H9 (cell line): ENCODE results near the gene MMD. TPM values are rescaled to one million over a fixed set of nuclear protein-coding genes. Genes with fewer than 3 reads are reported as not detected.

Source experiments
- DNase-seq: peaks from one replicate; pipeline ENCODE4 v3.0.0-alpha.2; 2017
- H2AFZ ChIP-seq: one replicate; pipeline ENCODE4 v1.6.1; 2013; ENCODE audit warnings: mild to moderate bottlenecking, low read length, control low read depth, moderate library complexity
- H2AK5ac ChIP-seq: 2 replicates; pipeline ENCODE4 v1.6.1; 2013; ENCODE audit warnings: low read length, control low read depth, mixed read lengths; ENCODE audit not compliant: insufficient read length
- H2BK120ac ChIP-seq: one replicate; pipeline ENCODE4 v1.6.1; 2013; ENCODE audit warnings: low read depth, mild to moderate bottlenecking, low read length, control low read depth, inconsistent platforms; ENCODE audit not compliant: poor library complexity, severe bottlenecking
- H2BK12ac ChIP-seq: 2 replicates; pipeline ENCODE4 v1.6.1; 2013; ENCODE audit warnings: low read length, control low read depth, mixed read lengths, low read depth; ENCODE audit not compliant: insufficient read length
- H2BK15ac ChIP-seq: 2 replicates; pipeline ENCODE4 v1.6.1; 2013; ENCODE audit warnings: low read depth, low read length, control low read depth
- H2BK20ac ChIP-seq: one replicate; pipeline ENCODE4 v1.6.1; 2013; ENCODE audit warnings: low read depth, mild to moderate bottlenecking, low read length, control low read depth, inconsistent platforms; ENCODE audit not compliant: poor library complexity, severe bottlenecking
- H2BK5ac ChIP-seq: 2 replicates; pipeline ENCODE4 v1.6.1; 2013; ENCODE audit warnings: low read length, control low read depth, mixed read lengths; ENCODE audit not compliant: insufficient read length
- H3K14ac ChIP-seq: 2 replicates; pipeline ENCODE4 v1.6.1; 2013; ENCODE audit warnings: low read length, control low read depth; ENCODE audit not compliant: insufficient read depth
- H3K18ac ChIP-seq: 2 replicates; pipeline ENCODE4 v1.6.1; 2013; ENCODE audit warnings: low read depth, mild to moderate bottlenecking, mixed read lengths, low read length, control low read depth; ENCODE audit not compliant: insufficient read length
- H3K23ac ChIP-seq: 2 replicates; pipeline ENCODE4 v1.6.1; 2013; ENCODE audit warnings: low read length, control low read depth, mixed read lengths, low read depth; ENCODE audit not compliant: insufficient read length
- H3K23me2 ChIP-seq: 2 replicates; pipeline ENCODE4 v1.6.1; 2013; ENCODE audit warnings: low read depth, mild to moderate bottlenecking, mixed read lengths, low read length, control low read depth; ENCODE audit not compliant: insufficient read length, poor library complexity, severe bottlenecking
- H3K27ac ChIP-seq: 2 replicates; pipeline ENCODE4 v1.5.1; 2013; ENCODE audit warnings: low read length, control low read depth, mixed read lengths, low read depth; ENCODE audit not compliant: insufficient read length
- H3K27me3 ChIP-seq: 2 replicates; pipeline ENCODE4 v1.6.1; 2013; ENCODE audit warnings: low read length, control low read depth, inconsistent platforms; ENCODE audit not compliant: insufficient read depth
- H3K4ac ChIP-seq: 2 replicates; pipeline ENCODE4 v1.6.1; 2013; ENCODE audit warnings: low read depth, mild to moderate bottlenecking, control low read depth, inconsistent platforms, low read length, moderate library complexity
- H3K4me1 ChIP-seq: 2 replicates; pipeline ENCODE4 v1.6.1; 2013; ENCODE audit warnings: low read length, control low read depth, inconsistent platforms; ENCODE audit not compliant: insufficient read depth
- H3K4me2 ChIP-seq: 2 replicates; pipeline ENCODE4 v1.6.1; 2013; ENCODE audit warnings: low read length, control low read depth, mixed read lengths; ENCODE audit not compliant: insufficient read length, insufficient read depth
- H3K56ac ChIP-seq: 2 replicates; pipeline ENCODE4 v1.6.1; 2013; ENCODE audit warnings: low read depth, mild to moderate bottlenecking, mixed read lengths, low read length, control low read depth; ENCODE audit not compliant: insufficient read length
- H3K79me1 ChIP-seq: 2 replicates; pipeline ENCODE4 v1.6.1; 2013; ENCODE audit warnings: low read depth, mild to moderate bottlenecking, moderate library complexity, low read length, control low read depth, inconsistent platforms; ENCODE audit not compliant: insufficient read depth, poor library complexity, severe bottlenecking
- H3K79me2 ChIP-seq: 2 replicates; pipeline ENCODE4 v1.6.1; 2013; ENCODE audit warnings: low read length, control low read depth, inconsistent platforms; ENCODE audit not compliant: insufficient read depth
- H3K9ac ChIP-seq: 2 replicates; pipeline ENCODE4 v1.6.1; 2013; ENCODE audit warnings: low read length, control low read depth, mixed read lengths; ENCODE audit not compliant: insufficient read length; ENCODE audit errors: extremely low read depth
- H3K9me3 ChIP-seq: one replicate; pipeline ENCODE4 v1.6.1; 2013; ENCODE audit warnings: low read depth, low read length, inconsistent platforms; ENCODE audit not compliant: control insufficient read depth
- H3T11ph ChIP-seq: one replicate; pipeline ENCODE4 v1.6.1; 2013; ENCODE audit warnings: mild to moderate bottlenecking, low read length, control low read depth, inconsistent platforms
- H4K20me1 ChIP-seq: one replicate; pipeline ENCODE4 v1.6.1; 2013; ENCODE audit not compliant: control insufficient read depth, insufficient read length, insufficient read depth
- H4K5ac ChIP-seq: 2 replicates; pipeline ENCODE4 v1.6.1; 2013; ENCODE audit warnings: low read depth, mild to moderate bottlenecking, mixed read lengths, low read length, control low read depth; ENCODE audit not compliant: insufficient read length
- H4K8ac ChIP-seq: replicated peaks from 2 replicates; pipeline ENCODE4 v1.6.1; 2013; ENCODE audit warnings: low read length, control low read depth, mixed read lengths, low read depth; ENCODE audit not compliant: insufficient read length
- H4K91ac ChIP-seq: 2 replicates; pipeline ENCODE4 v1.6.1; 2013; ENCODE audit warnings: low read depth, mild to moderate bottlenecking, moderate library complexity, mixed read lengths, low read length, control low read depth; ENCODE audit not compliant: insufficient read length
- H3K27ac Mint-ChIP-seq, 3 experiments: 2 replicates in 2 of 3; 3 replicates in 1 of 3; pipeline ENCODE4 v1.8.0; 2020 to 2021; ENCODE audit warnings: mixed read lengths in 3 of 3, mild to moderate bottlenecking in 1 of 3, moderate library complexity in 1 of 3
- H3K27me3 Mint-ChIP-seq: 2 replicates; pipeline ENCODE4 v1.8.0; 2021; ENCODE audit warnings: low read depth, mild to moderate bottlenecking, moderate library complexity, mixed read lengths
- H3K36me3 Mint-ChIP-seq, 3 experiments: 2 replicates in 2 of 3; 3 replicates in 1 of 3; pipeline ENCODE4 v1.8.0; 2020 to 2021; ENCODE audit warnings: low read depth in 3 of 3, mixed read lengths in 3 of 3; ENCODE audit not compliant: insufficient read depth in 1 of 3
- H3K4me1 Mint-ChIP-seq, 2 experiments: 2 replicates each; pipeline ENCODE4 v1.8.0; 2020; ENCODE audit warnings: mixed read lengths in 2 of 2
- H3K4me3 Mint-ChIP-seq, 2 experiments: 2 replicates in 1 of 2; 3 replicates in 1 of 2; pipeline ENCODE4 v1.8.0; 2020 to 2021; ENCODE audit warnings: mild to moderate bottlenecking in 2 of 2, mixed read lengths in 2 of 2, moderate library complexity in 1 of 2
- H3K9me3 Mint-ChIP-seq, 2 experiments: 2 replicates in 1 of 2; 3 replicates in 1 of 2; pipeline ENCODE4 v1.8.0; 2020; ENCODE audit warnings: mild to moderate bottlenecking in 2 of 2, mixed read lengths in 2 of 2, moderate library complexity in 1 of 2
- CTCF ChIP-seq: fragments of 200-600 bp; sonication (generic); conservative IDR thresholded peaks from 3 replicates; pipeline ENCODE4 v1.8.0; 2021; ENCODE audit warnings: antibody characterized with exemption, mild to moderate bottlenecking
- WGBS: extraction: QIAGEN DNeasy Blood & Tissue Kit; methylation state at CpG from one replicate; pipeline ENCODE4 v1.1.7; 2013; ENCODE audit warnings: missing lambda C conversion rate, low lambda C conversion rate, mixed read lengths; ENCODE audit not compliant: insufficient read length; ENCODE audit errors: extremely low coverage; 5-methylcytosine and 5-hydroxymethylcytosine counted together
- total RNA-seq: library from RNA; stranded (reverse); gene quantifications from 2 replicates; pipeline ENCODE4 v1.2.1, GENCODE V29; 2021

Gene MMD
- total RNA-seq, 1 experiment from 2014 or later = 24.0 TPM

GRCh38 chr17:55436224-55437158 lies 14.9 kb upstream of the MMD start:
- Histone ChIP-seq H3K27me3 (no peaks in the 10 kb centered on the region), H3K23me2 (no peaks in the 10 kb centered on the region), H2BK15ac (no peak overlapping the region), H3K9me3 (no peaks in the 10 kb centered on the region), H3K27ac (no peak overlapping the region), H2BK12ac (no peak overlapping the region), H3K56ac (no peak overlapping the region), H3K4me2 (no peak overlapping the region), H4K20me1 (no peaks in the 10 kb centered on the region), H4K8ac (no peak overlapping the region), H3K4me1 (no peaks in the 10 kb centered on the region), H3K79me1 (no peaks in the 10 kb centered on the region), H3K14ac (no peak overlapping the region), H4K5ac (no peak overlapping the region), H2AK5ac (no peak overlapping the region), H3K18ac (no peak overlapping the region), H2BK120ac (no peak overlapping the region), H4K91ac (no peak overlapping the region), H3T11ph (no peak overlapping the region), H3K23ac (no peak overlapping the region), H2AFZ (no peak overlapping the region), H3K4ac (no peak overlapping the region), H3K79me2 (no peaks in the 10 kb centered on the region), H3K9ac (no peak overlapping the region), H2BK5ac (no peak overlapping the region), H2BK20ac (no peak overlapping the region)
- TF ChIP-seq CTCF = no peak
- no peak overlapping the region for H3K4me3 Mint-ChIP-seq
- H3K4me1 Mint-ChIP-seq = peaks cover 8 to 17% of the 10 kb centered on the region in 2 experiments
- peaks cover 0 to 5% of the 10 kb centered on the region in 2 experiments; a peak in 4 of 5 replicates for H3K9me3 Mint-ChIP-seq
- WGBS = no CpG with 5 or more reads among the region's 4 CpGs
- DNase-seq = no peak
- no peak overlapping the region for H3K27ac Mint-ChIP-seq
- no peaks in the 10 kb centered on the region for H3K27me3 Mint-ChIP-seq
- H3K36me3 Mint-ChIP-seq = no peaks in the 10 kb centered on the region; a peak in 2 of 7 replicates
